ENCODE measurements around the gene NIPAL1. TPM values are rescaled to one million over a fixed set of nuclear protein-coding genes. Genes with fewer than 3 reads are reported as not detected.
"Not testable (repeated sequence)": the region's sequence is repeated elsewhere in the genome, so short reads cannot be mapped to it uniquely, and the experiment has no call there.

Gene NIPAL1
- total and polyA plus RNA-seq, 2 experiments from 2014 or later, result 6.1 to 14.0 TPM

DNA sequence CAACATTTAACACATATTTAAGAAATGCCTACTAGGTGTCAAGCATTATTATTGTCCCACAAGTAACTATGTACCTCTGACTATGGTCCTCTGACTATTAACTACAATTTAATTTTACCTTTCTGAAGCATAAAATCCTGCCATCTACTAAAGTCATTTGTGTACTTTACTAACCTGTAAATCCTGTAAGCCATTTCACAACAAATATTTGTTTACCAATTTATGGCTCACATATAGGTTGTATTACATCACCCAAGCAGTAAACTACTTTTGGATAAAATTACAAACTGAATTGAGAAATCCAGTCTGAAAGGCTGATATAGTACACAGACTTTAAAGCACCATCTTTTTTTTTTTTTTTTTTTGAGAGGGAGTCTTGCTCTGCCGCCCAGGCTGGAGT, 43.9 kb upstream of the NIPAL1 start:
- Histone ChIP-seq H3K79me2 (no peaks in the 10 kb centered on the region), H3K27me3 (no peaks in the 10 kb centered on the region), H3K9me2 (replicated peaks; ENCODE audit: insufficient read depth) (no peaks in the 10 kb centered on the region), H3K36me3 (replicated peaks; ENCODE audit: insufficient read depth, low read depth) (no peaks in the 10 kb centered on the region), H3K27ac (no peak overlapping the region), H3K4me1 (ENCODE audit: insufficient read depth) (no peaks in the 10 kb centered on the region), H3K4me2 (no peak overlapping the region), H3K9me3 (ENCODE audit: low read depth) (no peaks in the 10 kb centered on the region), H2AFZ (no peak overlapping the region), H3K4me3 (no peak overlapping the region), H4K20me1 (ENCODE audit: insufficient read depth, poor library complexity, severe bottlenecking) (no peaks in the 10 kb centered on the region)
- no peak for TF ChIP-seq EZH2 (IDR thresholded peaks at IDR 0.05; ENCODE audit: borderline replicate concordance)
- TF ChIP-seq, protein P1, sequence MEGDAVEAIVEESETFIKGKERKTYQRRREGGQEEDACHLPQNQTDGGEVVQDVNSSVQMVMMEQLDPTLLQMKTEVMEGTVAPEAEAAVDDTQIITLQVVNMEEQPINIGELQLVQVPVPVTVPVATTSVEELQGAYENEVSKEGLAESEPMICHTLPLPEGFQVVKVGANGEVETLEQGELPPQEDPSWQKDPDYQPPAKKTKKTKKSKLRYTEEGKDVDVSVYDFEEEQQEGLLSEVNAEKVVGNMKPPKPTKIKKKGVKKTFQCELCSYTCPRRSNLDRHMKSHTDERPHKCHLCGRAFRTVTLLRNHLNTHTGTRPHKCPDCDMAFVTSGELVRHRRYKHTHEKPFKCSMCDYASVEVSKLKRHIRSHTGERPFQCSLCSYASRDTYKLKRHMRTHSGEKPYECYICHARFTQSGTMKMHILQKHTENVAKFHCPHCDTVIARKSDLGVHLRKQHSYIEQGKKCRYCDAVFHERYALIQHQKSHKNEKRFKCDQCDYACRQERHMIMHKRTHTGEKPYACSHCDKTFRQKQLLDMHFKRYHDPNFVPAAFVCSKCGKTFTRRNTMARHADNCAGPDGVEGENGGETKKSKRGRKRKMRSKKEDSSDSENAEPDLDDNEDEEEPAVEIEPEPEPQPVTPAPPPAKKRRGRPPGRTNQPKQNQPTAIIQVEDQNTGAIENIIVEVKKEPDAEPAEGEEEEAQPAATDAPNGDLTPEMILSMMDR (IDR thresholded peaks at IDR 0.05; ENCODE audit: poor library complexity), result no peak
- TF ChIP-seq EZH2phosphoT487 (IDR thresholded peaks at IDR 0.05; ENCODE audit: low read depth, severe bottlenecking, unreplicated experiment), result no peak
- no peak for DNase-seq (ENCODE audit: low spot score)
- 83% methylated on average over 1 of the region's 1 CpG for WGBS (ENCODE audit: low lambda C conversion rate, missing lambda C conversion rate)

DNA sequence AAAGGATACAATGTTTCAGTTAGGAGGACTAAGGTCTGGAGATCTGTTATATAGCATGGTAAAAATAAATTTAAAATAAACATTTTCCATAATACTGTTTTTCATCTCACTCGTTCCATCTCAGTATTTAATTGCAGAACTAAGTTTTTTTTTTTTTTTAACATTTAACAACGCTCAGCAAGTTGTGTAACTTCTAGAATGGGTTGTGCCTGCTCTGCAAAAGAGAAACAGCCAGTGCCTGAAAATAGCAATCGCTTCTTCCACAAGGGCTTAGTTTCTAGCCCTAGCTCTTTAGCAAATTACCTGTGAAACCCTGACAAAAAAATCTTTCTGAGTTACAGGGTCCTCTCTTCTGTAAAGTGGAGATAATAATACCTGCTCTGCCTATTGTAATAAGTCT, 42.0 kb upstream of the NIPAL1 start:
- no peak for DNase-seq (ENCODE audit: low spot score)
- Histone ChIP-seq H3K79me2 (no peaks in the 10 kb centered on the region), H3K4me3 (no peak overlapping the region), H3K4me1 (ENCODE audit: insufficient read depth) (no peaks in the 10 kb centered on the region), H4K20me1 (ENCODE audit: insufficient read depth, poor library complexity, severe bottlenecking) (no peaks in the 10 kb centered on the region), H3K27me3 (no peaks in the 10 kb centered on the region), H3K9me3 (ENCODE audit: low read depth) (no peaks in the 10 kb centered on the region), H3K27ac (no peak overlapping the region), H3K36me3 (replicated peaks; ENCODE audit: insufficient read depth, low read depth) (no peaks in the 10 kb centered on the region), H3K9me2 (replicated peaks; ENCODE audit: insufficient read depth) (no peaks in the 10 kb centered on the region), H2AFZ (no peak overlapping the region), H3K4me2 (no peak overlapping the region)
- 79% methylated on average over 3 of the region's 3 CpGs for WGBS (ENCODE audit: low lambda C conversion rate, missing lambda C conversion rate)
- TF ChIP-seq EZH2 (IDR thresholded peaks at IDR 0.05; ENCODE audit: borderline replicate concordance) (no peak), EZH2phosphoT487 (IDR thresholded peaks at IDR 0.05; ENCODE audit: low read depth, severe bottlenecking, unreplicated experiment) (no peak)
- TF ChIP-seq, protein P1 (IDR thresholded peaks at IDR 0.05; ENCODE audit: poor library complexity), result no peak

DNA sequence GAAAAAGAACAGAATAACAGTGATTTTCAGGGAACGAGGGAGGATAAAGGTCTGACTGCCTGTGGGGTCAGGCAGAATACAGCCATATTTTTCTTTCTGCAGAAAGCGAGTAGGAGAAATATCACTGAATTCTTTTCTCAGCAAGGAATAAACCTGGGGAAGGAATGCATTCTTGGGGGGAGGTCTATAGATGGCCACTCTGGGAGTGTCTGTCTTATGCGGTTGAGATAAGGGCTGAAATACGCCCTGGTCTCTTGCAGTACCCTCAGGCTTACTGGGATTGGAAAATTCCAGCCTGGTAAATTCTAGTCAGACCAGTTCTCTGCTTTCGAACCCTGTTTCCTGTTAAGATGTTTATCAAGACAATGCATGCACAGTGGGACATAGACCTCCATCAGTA, 26.4 kb upstream of the NIPAL1 start:
- Histone ChIP-seq H3K4me2 (no peak overlapping the region), H3K27ac (no peak overlapping the region), H3K36me3 (replicated peaks; ENCODE audit: insufficient read depth, low read depth) (no peaks in the 10 kb centered on the region), H4K20me1 (ENCODE audit: insufficient read depth, poor library complexity, severe bottlenecking) (no peaks in the 10 kb centered on the region), H3K9me2 (replicated peaks; ENCODE audit: insufficient read depth) (no peaks in the 10 kb centered on the region), H3K79me2 (no peaks in the 10 kb centered on the region), H3K27me3 (no peaks in the 10 kb centered on the region), H2AFZ (no peak overlapping the region), H3K4me3 (no peak overlapping the region), H3K4me1 (ENCODE audit: insufficient read depth) (no peaks in the 10 kb centered on the region), H3K9me3 (ENCODE audit: low read depth) (peaks cover 6% of the 10 kb centered on the region)
- DNase-seq (ENCODE audit: low spot score), result no peak
- WGBS (ENCODE audit: low lambda C conversion rate, missing lambda C conversion rate), result 96% methylated on average over 5 of the region's 5 CpGs
- TF ChIP-seq, protein P1 (IDR thresholded peaks at IDR 0.05; ENCODE audit: poor library complexity), result no peak
- no peak for TF ChIP-seq EZH2 (IDR thresholded peaks at IDR 0.05; ENCODE audit: borderline replicate concordance)
- no peak for TF ChIP-seq EZH2phosphoT487 (IDR thresholded peaks at IDR 0.05; ENCODE audit: low read depth, severe bottlenecking, unreplicated experiment)

DNA sequence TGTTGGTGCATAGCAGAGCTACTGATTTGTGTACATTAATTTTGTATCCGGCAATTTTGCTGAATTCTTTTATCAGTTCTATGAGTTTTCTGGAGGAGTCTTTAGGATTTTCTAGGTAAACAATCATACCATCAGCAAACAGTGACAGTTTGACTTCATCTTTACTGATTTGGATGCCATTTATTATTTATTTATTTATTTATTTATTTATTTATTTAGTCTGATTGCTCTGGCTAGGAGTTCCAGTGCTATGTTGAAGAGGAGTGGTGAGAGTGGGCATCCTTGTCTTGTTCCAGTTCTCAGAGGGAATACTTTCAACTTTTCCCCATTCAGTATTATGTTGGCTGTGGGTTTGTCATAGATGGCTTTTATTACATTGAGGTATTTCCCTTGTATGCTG, 24.1 kb upstream of the NIPAL1 start:
- not testable (repeated sequence) for H3K36me3 ChIP-seq (replicated peaks; ENCODE audit: insufficient read depth, low read depth); H3K9me3 ChIP-seq (ENCODE audit: low read depth); H3K4me3 ChIP-seq; H3K79me2 ChIP-seq; H3K27ac ChIP-seq; H3K9me2 ChIP-seq (replicated peaks; ENCODE audit: insufficient read depth); H3K4me2 ChIP-seq; H3K4me1 ChIP-seq (ENCODE audit: insufficient read depth); H4K20me1 ChIP-seq (ENCODE audit: insufficient read depth, poor library complexity, severe bottlenecking); H3K27me3 ChIP-seq; DNase-seq (ENCODE audit: low spot score); H2AFZ ChIP-seq
- WGBS (ENCODE audit: low lambda C conversion rate, missing lambda C conversion rate), result 100% methylated on average over 1 of the region's 1 CpG

Measured in hepatocyte (in vitro differentiated cells).